Central memory CD8-positive, alpha-beta T cell (primary cell): ENCODE results near the gene MTMR1.
A peak's percentile ranks its signal among the peaks of the same experiment; 100 is the strongest.

Experiments
- ATAC-seq: fragments of 150-1000 bp; cut with Tn5 transposase; replicated peaks from 2 replicates; pipeline ENCODE4 v1.10.0; 2022; ENCODE audit warnings: mild to moderate bottlenecking, moderate FRiP score, moderate number of reproducible peaks; ENCODE audit not compliant: poor library complexity, severe bottlenecking; ENCODE audit errors: extremely low read depth
- DNase-seq, 2 donors: peaks; one replicate each; pipeline ENCODE4 v3.0.0; 2021; ENCODE audit warnings: low spot score in 2 of 2
- H3K27ac Mint-ChIP-seq: one replicate; pipeline ENCODE4 v1.8.0; 2022; ENCODE audit warnings: low read depth, mild to moderate bottlenecking, moderate library complexity, mixed read lengths
- H3K27me3 Mint-ChIP-seq: one replicate; pipeline ENCODE4 v1.8.0; 2022; ENCODE audit warnings: mixed read lengths
- H3K36me3 Mint-ChIP-seq: one replicate; pipeline ENCODE4 v1.8.0; 2022; ENCODE audit warnings: mild to moderate bottlenecking, moderate library complexity, mixed read lengths; ENCODE audit not compliant: insufficient read depth
- H3K4me1 Mint-ChIP-seq: one replicate; pipeline ENCODE4 v1.8.0; 2022; ENCODE audit warnings: mixed read lengths
- H3K4me3 Mint-ChIP-seq: one replicate; pipeline ENCODE4 v1.8.0; 2022; ENCODE audit warnings: mild to moderate bottlenecking, moderate library complexity, mixed read lengths
- H3K9me3 Mint-ChIP-seq: one replicate; pipeline ENCODE4 v1.8.0; 2022; ENCODE audit warnings: mixed read lengths

The MTMR1 gene

GRCh38 chrX:150683112-150683511 is 10.1 kb upstream of the MTMR1 start:
- Mint-ChIP-seq H3K36me3 (no peaks in the 10 kb centered on the region), H3K27me3 (no peaks in the 10 kb centered on the region), H3K9me3 (no peaks in the 10 kb centered on the region), H3K4me3 (no peak overlapping the region), H3K4me1 (peaks cover 6% of the 10 kb centered on the region), H3K27ac (no peak overlapping the region)
- DNase-seq (no peak), ATAC-seq (no peak)

- ATAC-seq = no peak
- H3K36me3 Mint-ChIP-seq = no peaks in the 10 kb centered on the region
- H3K27me3 Mint-ChIP-seq = no peaks in the 10 kb centered on the region
- no peak overlapping the region for H3K27ac Mint-ChIP-seq
- H3K4me1 Mint-ChIP-seq = peaks cover 11% of the 10 kb centered on the region
- DNase-seq = peak in 1 of 2 donors; percentile 13
- no peak overlapping the region for H3K4me3 Mint-ChIP-seq
- no peaks in the 10 kb centered on the region for H3K9me3 Mint-ChIP-seq
These were observed 9.6 kb upstream of the MTMR1 start for GRCh38 chrX:150683536-150684146.

- no peaks in the 10 kb centered on the region for H3K9me3 Mint-ChIP-seq
- no peak overlapping the region for H3K27ac Mint-ChIP-seq
- no peaks in the 10 kb centered on the region for H3K27me3 Mint-ChIP-seq
- ATAC-seq = no peak
- DNase-seq = no peak
- no peak overlapping the region for H3K4me3 Mint-ChIP-seq
- peaks cover 24% of the 10 kb centered on the region for H3K4me1 Mint-ChIP-seq
- peaks cover 3% of the 10 kb centered on the region for H3K36me3 Mint-ChIP-seq
These were observed 4.2 kb upstream of the MTMR1 start for GRCh38 chrX:150688911-150689451.

- peaks cover 5% of the 10 kb centered on the region for H3K36me3 Mint-ChIP-seq
- H3K9me3 Mint-ChIP-seq = no peaks in the 10 kb centered on the region
- ATAC-seq = no peak
- DNase-seq = no peak
- H3K4me3 Mint-ChIP-seq = no peak overlapping the region
- no peak overlapping the region for H3K27ac Mint-ChIP-seq
- peaks cover 31% of the 10 kb centered on the region for H3K4me1 Mint-ChIP-seq
- H3K27me3 Mint-ChIP-seq = no peaks in the 10 kb centered on the region
These were observed 3.1 kb upstream of the MTMR1 start for GRCh38 chrX:150690126-150690525.

- Mint-ChIP-seq H3K27me3 (no peaks in the 10 kb centered on the region), H3K27ac (peak overlapping the region; percentile 76), H3K4me3 (peak overlapping the region; percentile 78), H3K4me1 (peaks cover 52% of the 10 kb centered on the region), H3K9me3 (no peaks in the 10 kb centered on the region), H3K36me3 (peaks cover 9% of the 10 kb centered on the region)
- no peak for ATAC-seq
- no peak for DNase-seq
These were observed 900 bp upstream of the MTMR1 start for GRCh38 chrX:150692296-150692695.

- peaks cover 11% of the 10 kb centered on the region for H3K36me3 Mint-ChIP-seq
- DNase-seq (peak; percentile 15 to 25), ATAC-seq (peak; percentile 57)
- H3K4me1 Mint-ChIP-seq = peaks cover 44% of the 10 kb centered on the region
- no peaks in the 10 kb centered on the region for H3K27me3 Mint-ChIP-seq
- H3K27ac Mint-ChIP-seq = peak overlapping the region; percentile 92
- H3K9me3 Mint-ChIP-seq = no peaks in the 10 kb centered on the region
- H3K4me3 Mint-ChIP-seq = peak overlapping the region; percentile 86
These were observed 754 bp downstream of the MTMR1 start for GRCh38 chrX:150693725-150694574.

GRCh38 chrX:150694738-150695410 is 1.7 kb downstream of the MTMR1 start:
- H3K9me3 Mint-ChIP-seq = no peaks in the 10 kb centered on the region
- peak overlapping the region; percentile 67 for H3K4me3 Mint-ChIP-seq
- DNase-seq (no peak), ATAC-seq (no peak)
- H3K27me3 Mint-ChIP-seq = no peaks in the 10 kb centered on the region
- H3K27ac Mint-ChIP-seq = peak overlapping the region; percentile 75
- peaks cover 14% of the 10 kb centered on the region for H3K36me3 Mint-ChIP-seq
- H3K4me1 Mint-ChIP-seq = peaks cover 44% of the 10 kb centered on the region

- peak overlapping the region; percentile 75 for H3K27ac Mint-ChIP-seq
- no peaks in the 10 kb centered on the region for H3K27me3 Mint-ChIP-seq
- peak overlapping the region; percentile 67 for H3K4me3 Mint-ChIP-seq
- H3K4me1 Mint-ChIP-seq = peaks cover 41% of the 10 kb centered on the region
- no peak for DNase-seq
- H3K36me3 Mint-ChIP-seq = peaks cover 18% of the 10 kb centered on the region
- ATAC-seq = no peak
- no peaks in the 10 kb centered on the region for H3K9me3 Mint-ChIP-seq
These were observed 3.1 kb downstream of the MTMR1 start for GRCh38 chrX:150696331-150696730.

GRCh38 chrX:150696866-150697265 is 3.7 kb downstream of the MTMR1 start:
- no peak for DNase-seq
- Mint-ChIP-seq H3K36me3 (peaks cover 18% of the 10 kb centered on the region), H3K4me1 (peaks cover 35% of the 10 kb centered on the region)

GRCh38 chrX:150697641-150698040 is 4.4 kb downstream of the MTMR1 start:
- DNase-seq (no peak), ATAC-seq (no peak)
- no peak overlapping the region for H3K27ac Mint-ChIP-seq
- H3K36me3 Mint-ChIP-seq = peaks cover 18% of the 10 kb centered on the region
- H3K9me3 Mint-ChIP-seq = no peaks in the 10 kb centered on the region
- no peaks in the 10 kb centered on the region for H3K27me3 Mint-ChIP-seq
- H3K4me3 Mint-ChIP-seq = no peak overlapping the region
- H3K4me1 Mint-ChIP-seq = peaks cover 29% of the 10 kb centered on the region

More at GRCh38 chrX:150696866-150697265, 3.7 kb downstream of the MTMR1 start:
- no peaks in the 10 kb centered on the region for H3K27me3 Mint-ChIP-seq
- H3K4me3 Mint-ChIP-seq = peak overlapping the region; percentile 67
- no peak for ATAC-seq
- no peak overlapping the region for H3K27ac Mint-ChIP-seq
- H3K9me3 Mint-ChIP-seq = no peaks in the 10 kb centered on the region

GRCh38 chrX:150698981-150699380 is 5.8 kb downstream of the MTMR1 start:
- Mint-ChIP-seq H3K27ac (no peak overlapping the region), H3K4me3 (no peak overlapping the region), H3K36me3 (peaks cover 18% of the 10 kb centered on the region), H3K27me3 (no peaks in the 10 kb centered on the region), H3K4me1 (peaks cover 35% of the 10 kb centered on the region), H3K9me3 (no peaks in the 10 kb centered on the region)
- ATAC-seq = no peak
- no peak for DNase-seq

GRCh38 chrX:150700107-150700506 is 6.9 kb downstream of the MTMR1 start:
- no peak overlapping the region for H3K27ac Mint-ChIP-seq
- peaks cover 16% of the 10 kb centered on the region for H3K36me3 Mint-ChIP-seq
- H3K27me3 Mint-ChIP-seq = no peaks in the 10 kb centered on the region
- H3K4me1 Mint-ChIP-seq = peaks cover 36% of the 10 kb centered on the region
- no peak overlapping the region for H3K4me3 Mint-ChIP-seq
- H3K9me3 Mint-ChIP-seq = no peaks in the 10 kb centered on the region
- no peak for DNase-seq
- no peak for ATAC-seq
